Cortex of kidney (tissue), 1 donor: ENCODE data around the gene PER1.
"Not testable (repeated sequence)": the region's sequence is repeated elsewhere in the genome, so short reads cannot be mapped to it uniquely, and the experiment has no call there.

Experiments used
- DNase-seq: peaks from one replicate; lab custom pipeline; 2025; lab: John Stamatoyannopoulos, UW

The PER1 gene

GRCh38 chr17:8152112-8152775, at the start of gene PER1:
Gene PER1, minus strand, starts transcription at chr17:8152404. Its CDS starts 1,698 bp downstream, at chr17:8150706.
- no peak for DNase-seq

DNA sequence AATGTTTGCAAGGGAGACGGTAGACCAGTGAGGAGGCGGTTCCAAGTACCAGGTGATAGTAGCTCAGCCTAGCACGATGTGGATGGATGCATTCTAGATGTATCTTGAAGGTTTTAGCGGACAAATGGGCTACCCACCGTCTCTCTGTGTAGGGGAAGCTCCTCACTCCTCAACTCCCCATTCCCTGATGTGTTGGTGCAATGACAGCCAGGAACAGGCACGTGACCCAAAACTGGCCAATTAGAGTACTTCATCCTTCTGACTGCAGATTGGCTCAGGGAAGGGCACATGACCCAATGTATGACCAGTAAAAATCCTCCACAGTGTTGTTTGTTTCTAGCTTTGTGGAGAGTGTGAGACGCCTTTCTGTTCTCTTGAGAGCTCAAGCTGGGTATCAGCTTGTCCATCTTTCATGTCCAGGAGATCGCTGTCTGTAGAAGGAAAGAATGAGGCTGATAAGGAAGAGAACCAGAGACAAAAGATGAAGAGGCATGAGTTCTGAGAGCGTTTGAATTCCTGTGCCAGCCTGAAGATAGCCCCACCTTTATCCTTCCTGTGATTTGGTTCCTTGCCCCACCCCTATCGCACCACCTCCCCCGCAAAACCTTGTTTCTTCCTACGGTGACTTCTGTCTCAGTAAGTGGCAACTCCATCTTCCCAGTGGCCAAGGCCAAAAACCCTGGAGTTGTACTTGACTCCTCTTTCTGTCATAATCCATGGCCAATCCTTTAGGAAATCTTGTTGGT, 40.0 kb upstream of the PER1 start:
- DNase-seq = no peak

DNA sequence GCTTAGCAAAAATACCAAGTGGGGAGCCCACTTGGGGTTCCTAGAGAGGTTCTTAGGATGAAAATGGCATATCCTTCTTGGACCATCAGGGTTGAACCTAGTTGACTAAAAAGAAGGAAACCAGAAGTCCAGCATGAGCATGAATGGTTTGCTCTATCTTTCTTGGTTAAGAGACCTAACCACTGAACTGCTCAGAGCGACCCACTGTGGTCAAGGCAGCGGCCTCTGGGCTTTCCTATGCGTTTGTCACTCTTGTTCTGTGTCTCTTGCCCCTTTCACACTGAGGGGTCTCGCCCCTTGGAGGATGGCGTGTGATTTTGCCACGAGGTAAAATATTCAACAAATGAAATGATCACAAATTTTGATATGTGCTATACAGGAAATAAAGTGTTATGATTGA, 38.3 kb upstream of the PER1 start:
- DNase-seq = no peak

GRCh38 chr17:8189711-8190477, 37.7 kb upstream of the PER1 start, which contains the start of gene BORCS6:
Gene BORCS6, minus strand, starts transcription at chr17:8190180. Its CDS starts 40 bp downstream, at chr17:8190140.
- DNase-seq = no peak

GRCh38 chr17:8189041-8189710, 37.0 kb upstream of the PER1 start:
- no peak for DNase-seq

- DNase-seq = no peak
Observed at GRCh38 chr17:8188263-8188839, 36.1 kb upstream of the PER1 start.

GRCh38 chr17:8187517-8188262, 35.5 kb upstream of the PER1 start:
- DNase-seq = no peak

DNA sequence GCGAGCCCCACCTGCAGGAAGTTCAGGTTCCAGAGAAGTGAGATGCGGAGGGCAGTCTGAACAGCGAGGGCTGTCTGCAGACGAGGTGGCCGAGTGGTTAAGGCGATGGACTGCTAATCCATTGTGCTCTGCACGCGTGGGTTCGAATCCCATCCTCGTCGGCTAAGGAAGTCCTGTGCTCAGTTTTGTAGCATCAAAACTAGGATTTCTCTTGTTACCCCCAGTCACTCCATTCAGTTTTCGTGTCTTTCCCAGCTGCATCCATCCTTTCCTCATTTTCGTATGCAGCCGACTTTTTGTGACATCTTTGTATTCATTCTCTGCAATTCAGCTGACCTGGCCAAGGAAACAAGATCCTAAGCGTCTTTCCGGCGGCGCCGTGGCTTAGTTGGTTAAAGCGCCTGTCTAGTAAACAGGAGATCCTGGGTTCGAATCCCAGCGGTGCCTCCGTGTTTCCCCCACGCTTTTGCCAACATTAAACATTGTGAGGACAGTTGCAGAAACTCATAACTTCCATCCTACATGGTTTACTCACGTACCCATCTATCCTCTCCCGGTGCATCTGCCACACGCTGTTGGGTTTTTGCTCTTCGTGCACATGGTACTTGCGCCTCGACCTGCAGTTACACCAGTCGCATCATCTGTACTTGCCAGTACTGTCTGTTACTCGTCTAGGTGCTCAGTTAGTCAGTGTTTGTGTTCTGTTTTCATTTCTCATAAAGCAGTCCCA, 34.7 kb upstream of the PER1 start:
- DNase-seq = no peak

DNA sequence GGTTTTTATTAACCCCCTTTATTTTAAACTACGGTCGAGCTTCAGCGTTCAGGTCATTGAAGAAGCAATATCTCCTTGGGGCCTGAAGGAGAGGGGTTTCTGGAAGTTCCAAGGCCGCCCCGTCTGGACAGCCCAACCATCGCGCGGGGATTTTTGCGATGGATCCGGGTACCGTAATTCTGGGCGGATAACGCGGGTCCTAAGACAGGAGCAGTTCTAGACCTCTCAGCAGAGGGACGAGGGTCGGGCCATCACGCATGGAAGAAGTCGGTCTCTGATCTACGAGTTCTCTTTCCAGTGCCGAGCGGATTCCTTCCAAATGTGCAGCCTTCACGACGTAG, 34.2 kb upstream of the PER1 start:
- no peak for DNase-seq

- DNase-seq = no peak
Observed at GRCh38 chr17:8185582-8186445, 33.6 kb upstream of the PER1 start.

DNA sequence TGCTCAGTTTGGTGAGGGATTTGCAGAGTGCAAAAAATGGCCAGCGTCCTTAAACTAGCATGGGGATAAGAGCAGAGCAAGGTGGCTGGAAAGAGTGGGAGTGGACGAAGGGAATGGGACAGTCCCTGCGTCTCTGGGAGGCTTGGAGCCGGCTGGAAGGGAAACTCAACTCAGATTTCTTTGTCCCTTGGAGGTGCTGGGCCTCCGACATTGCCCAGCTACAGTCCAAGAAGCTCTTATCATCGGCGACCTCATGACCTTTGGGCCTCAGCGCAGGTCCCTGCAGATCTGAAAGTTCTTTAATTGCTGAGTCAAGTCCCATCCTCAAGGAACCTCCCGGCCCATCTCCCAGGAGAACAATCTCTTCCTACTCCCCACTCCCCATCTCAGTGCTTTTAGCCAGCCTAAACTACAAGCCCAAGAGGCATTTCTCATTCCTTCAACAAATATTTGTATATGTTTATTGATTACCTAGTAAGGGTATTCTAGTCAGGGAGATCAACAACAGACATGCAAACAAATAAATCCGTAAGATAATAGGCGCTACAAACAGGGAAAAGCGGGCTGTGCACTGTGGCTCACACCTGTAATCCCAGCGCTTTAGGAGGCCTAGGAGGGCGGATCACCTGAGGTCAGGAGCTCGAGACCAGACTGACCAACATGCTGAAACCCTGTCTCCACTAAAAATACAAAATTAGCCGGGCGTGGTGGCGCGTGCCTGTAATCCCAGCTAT, 25.0 kb upstream of the PER1 start:
- DNase-seq = no peak

DNA sequence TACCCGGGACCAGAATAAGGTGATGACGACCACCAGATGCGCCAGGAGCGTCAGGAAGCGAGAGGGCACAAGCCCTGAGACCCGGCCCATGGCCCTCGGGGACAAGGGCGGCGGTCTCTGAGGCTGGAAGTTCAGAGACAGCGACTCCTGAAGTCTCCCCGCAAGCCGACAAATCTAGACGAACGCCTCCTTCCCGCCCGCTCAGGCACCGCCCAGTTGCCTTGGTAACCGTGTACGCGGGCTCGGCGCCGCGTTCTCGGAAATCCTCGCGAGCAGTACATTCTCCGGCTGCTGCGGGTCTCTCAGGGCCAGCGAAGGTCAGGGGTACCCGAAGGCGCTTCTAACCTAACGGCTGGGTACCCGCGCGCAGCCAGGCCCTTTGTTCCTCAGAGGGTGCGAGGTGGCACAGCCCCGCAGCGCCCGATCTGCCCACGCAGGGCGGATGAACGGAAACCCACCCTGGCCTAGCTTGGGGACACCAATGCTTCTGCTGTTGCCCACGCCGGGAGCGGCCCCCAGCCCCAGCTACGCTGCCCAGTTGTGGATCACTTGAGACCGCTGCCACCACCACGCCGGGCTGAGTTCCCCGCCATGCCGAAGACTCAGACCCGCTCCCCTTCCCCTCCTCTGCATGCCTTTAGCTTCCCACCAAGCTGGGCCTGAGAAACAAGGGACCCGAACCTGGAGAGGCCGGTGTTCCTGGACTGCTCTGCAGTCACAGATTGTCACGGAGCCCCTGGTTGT, 24.2 kb upstream of the PER1 start, which contains the start of gene TMEM107:
Gene TMEM107 (minus strand): TSS at position 184 of the 744 bp plus-strand sequence. CDS start 94 bp downstream, at position 90.
- DNase-seq = no peak

DNA sequence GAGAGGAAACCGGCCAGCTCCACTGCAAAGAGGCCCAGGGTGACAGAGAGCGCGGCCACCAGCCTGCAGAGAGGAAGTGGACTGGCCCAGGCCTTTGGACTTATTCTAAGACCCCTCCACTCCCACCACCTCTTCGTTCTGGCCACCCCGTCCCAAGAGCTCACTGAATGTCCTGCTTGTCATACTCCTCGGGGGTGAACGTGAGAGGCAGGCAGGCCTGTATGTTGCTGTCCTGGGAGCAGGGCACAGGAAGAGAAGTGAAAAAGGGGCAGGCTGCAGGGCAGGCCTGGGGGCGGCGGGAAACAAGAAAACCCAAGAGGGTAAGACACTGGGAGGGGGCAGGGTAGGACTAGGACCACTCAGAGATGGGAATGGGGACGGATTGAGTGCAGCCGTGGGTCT, 23.6 kb upstream of the PER1 start:
- DNase-seq = no peak

DNA sequence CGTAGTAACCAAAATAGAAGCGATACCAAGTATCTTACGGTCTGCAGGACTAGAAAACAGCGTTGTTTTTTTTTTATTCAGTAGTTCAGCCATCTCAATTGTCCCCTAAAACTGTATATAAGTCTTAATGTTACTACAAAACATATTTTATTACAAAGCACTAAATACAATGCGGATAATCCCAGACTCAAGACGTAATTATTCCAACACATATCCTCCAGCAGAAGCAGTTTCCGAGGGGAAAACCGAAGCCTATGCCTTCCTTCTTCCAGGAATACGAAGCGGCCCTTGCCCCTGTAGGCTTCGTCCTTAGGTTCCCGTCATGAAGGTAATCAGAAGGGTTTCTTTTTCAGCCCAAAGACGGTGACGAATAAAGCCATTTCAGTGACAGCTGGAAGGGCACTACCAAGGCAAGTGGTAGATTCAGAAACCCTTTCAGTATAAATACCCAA, 21.7 kb upstream of the PER1 start:
- DNase-seq = no peak

GRCh38 chr17:8173056-8173870, 21.1 kb upstream of the PER1 start:
- DNase-seq = no peak

DNA sequence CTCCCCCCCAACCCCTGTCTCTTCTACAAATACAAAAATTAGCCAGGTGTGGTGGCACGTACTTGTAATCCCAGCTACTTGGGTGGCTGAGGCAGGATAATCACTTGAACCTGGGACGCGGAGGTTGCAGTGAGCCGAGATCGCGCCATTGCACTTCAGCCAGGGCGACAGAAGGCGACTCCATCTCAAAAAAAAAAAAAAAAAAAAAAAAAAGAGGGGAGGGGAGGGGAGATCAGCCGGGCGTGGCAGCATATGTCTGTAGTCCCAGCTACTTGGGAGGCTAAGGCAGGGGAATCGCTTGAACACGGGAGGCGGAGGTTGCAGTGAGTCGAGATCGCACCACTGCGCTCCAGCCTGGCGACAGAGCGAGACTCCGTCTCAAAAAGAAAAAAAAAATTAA, 18.0 kb upstream of the PER1 start:
- not testable (repeated sequence) for DNase-seq

GRCh38 chr17:8167526-8167925, 15.3 kb upstream of the PER1 start:
- DNase-seq = no peak
